ENCODE results near the gene HOXB2. TPM values are rescaled to one million over a fixed set of nuclear protein-coding genes. Genes with fewer than 3 reads are reported as not detected.

HOXB2 gene
- total RNA-seq, 4 donors from 2014 or later = 36.3 to 86.4 (median 63.4) TPM

GRCh38 chr17:48586355-48587258, 41.7 kb upstream of the HOXB2 start:
- no peak for TF ChIP-seq CTCF (IDR thresholded peaks at IDR 0.05)
- TF ChIP-seq POLR2A (IDR thresholded peaks at IDR 0.05; ENCODE audit: low read depth) = no peak
- no peak for TF ChIP-seq EP300 (IDR thresholded peaks at IDR 0.05)
- TF ChIP-seq POLR2AphosphoS5 (IDR thresholded peaks at IDR 0.05) = no peak
- H3K4me3 ChIP-seq = peak overlapping the region; percentile 69 to 84 (median 72)
- H3K4me1 ChIP-seq = peaks cover 35 to 51% (median 45%) of the 10 kb centered on the region in 4 donors
- no peak for DNase-seq (ENCODE audit: extremely low spot score)
- 61% methylated on average over 34 of the region's 34 CpGs for WGBS
- no peaks in the 10 kb centered on the region for H3K9me3 ChIP-seq
- intact Hi-C loops (cut with DNase I) = no loop called here
- H3K27ac ChIP-seq (replicated peaks in 1 of 4) = peak overlapping the region; percentile 91 to 97 (median 96)
- peaks cover 0 to 3% (median 0%) of the 10 kb centered on the region in 4 donors for H3K27me3 ChIP-seq
- H3K36me3 ChIP-seq = no peaks in the 10 kb centered on the region

GRCh38 chr17:48584223-48584741, 39.4 kb upstream of the HOXB2 start:
- H3K27me3 ChIP-seq = no peaks in the 10 kb centered on the region
- H3K9me3 ChIP-seq = no peaks in the 10 kb centered on the region
- intact Hi-C loops (cut with DNase I) = no loop called here
- 65% methylated on average over 2 of the region's 2 CpGs for WGBS
- TF ChIP-seq CTCF (IDR thresholded peaks at IDR 0.05) (no peak), EP300 (IDR thresholded peaks at IDR 0.05) (no peak), POLR2A (IDR thresholded peaks at IDR 0.05; ENCODE audit: low read depth) (no peak), POLR2AphosphoS5 (IDR thresholded peaks at IDR 0.05) (no peak)
- peaks cover 51 to 68% (median 66%) of the 10 kb centered on the region in 4 donors for H3K4me1 ChIP-seq
- no peak for DNase-seq (ENCODE audit: extremely low spot score)
- H3K36me3 ChIP-seq = no peaks in the 10 kb centered on the region
- peak overlapping the region in 2 of 4 donors; percentile 70 to 74 for H3K4me3 ChIP-seq
- peak overlapping the region; percentile 91 to 97 (median 96) for H3K27ac ChIP-seq (replicated peaks in 1 of 4)

GRCh38 chr17:48583708-48584222, 38.9 kb upstream of the HOXB2 start:
- intact Hi-C loops (cut with DNase I) = no loop called here
- Histone ChIP-seq H3K27me3 (no peaks in the 10 kb centered on the region), H3K4me1 (peaks cover 51 to 73% (median 71%) of the 10 kb centered on the region in 4 donors), H3K36me3 (no peaks in the 10 kb centered on the region), H3K4me3 (no peak overlapping the region), H3K27ac (replicated peaks in 1 of 4) (peak overlapping the region; percentile 91 to 97 (median 96)), H3K9me3 (no peaks in the 10 kb centered on the region)
- TF ChIP-seq POLR2AphosphoS5 (IDR thresholded peaks at IDR 0.05) = no peak
- 84% methylated on average over 3 of the region's 3 CpGs for WGBS
- no peak for DNase-seq (ENCODE audit: extremely low spot score)

- TF ChIP-seq POLR2AphosphoS5 (IDR thresholded peaks at IDR 0.05) = no peak
- TF ChIP-seq POLR2A (IDR thresholded peaks at IDR 0.05; ENCODE audit: low read depth) = no peak
- TF ChIP-seq EP300 (IDR thresholded peaks at IDR 0.05) = no peak
- TF ChIP-seq CTCF (IDR thresholded peaks at IDR 0.05) = no peak
- intact Hi-C loops (cut with DNase I) = no loop called here
- peak overlapping the region; percentile 91 to 97 (median 96) for H3K27ac ChIP-seq (replicated peaks in 1 of 4)
- no peaks in the 10 kb centered on the region for H3K27me3 ChIP-seq
- no peak for DNase-seq (ENCODE audit: extremely low spot score)
- WGBS = 44% methylated on average over 7 of the region's 7 CpGs
- H3K4me3 ChIP-seq = peak overlapping the region; percentile 65 to 78 (median 73)
- H3K9me3 ChIP-seq = no peaks in the 10 kb centered on the region
- H3K36me3 ChIP-seq = no peaks in the 10 kb centered on the region
- H3K4me1 ChIP-seq = peaks cover 51 to 76% (median 75%) of the 10 kb centered on the region in 4 donors
Observed at GRCh38 chr17:48582750-48583069, 37.8 kb upstream of the HOXB2 start.
